Hepatocyte (in vitro differentiated cells): ENCODE results near the gene ALG11.

Source experiments
- EZH2phosphoT487 ChIP-seq: fragments of 200-600 bp; sonication (generic); IDR thresholded peaks from one replicate; pipeline ENCODE4 v1.6.1; 2018; ENCODE audit warnings: antibody characterized with exemption, mild to moderate bottlenecking, low read depth, moderate library complexity; ENCODE audit not compliant: unreplicated experiment, severe bottlenecking
- TF ChIP-seq, protein P1 (sequence below): fragments of 200-600 bp; sonication (generic); IDR thresholded peaks from 2 replicates; pipeline ENCODE4 v1.5.1; 2016; ENCODE audit warnings: antibody characterized with exemption, mild to moderate bottlenecking; ENCODE audit not compliant: poor library complexity

DNA sequence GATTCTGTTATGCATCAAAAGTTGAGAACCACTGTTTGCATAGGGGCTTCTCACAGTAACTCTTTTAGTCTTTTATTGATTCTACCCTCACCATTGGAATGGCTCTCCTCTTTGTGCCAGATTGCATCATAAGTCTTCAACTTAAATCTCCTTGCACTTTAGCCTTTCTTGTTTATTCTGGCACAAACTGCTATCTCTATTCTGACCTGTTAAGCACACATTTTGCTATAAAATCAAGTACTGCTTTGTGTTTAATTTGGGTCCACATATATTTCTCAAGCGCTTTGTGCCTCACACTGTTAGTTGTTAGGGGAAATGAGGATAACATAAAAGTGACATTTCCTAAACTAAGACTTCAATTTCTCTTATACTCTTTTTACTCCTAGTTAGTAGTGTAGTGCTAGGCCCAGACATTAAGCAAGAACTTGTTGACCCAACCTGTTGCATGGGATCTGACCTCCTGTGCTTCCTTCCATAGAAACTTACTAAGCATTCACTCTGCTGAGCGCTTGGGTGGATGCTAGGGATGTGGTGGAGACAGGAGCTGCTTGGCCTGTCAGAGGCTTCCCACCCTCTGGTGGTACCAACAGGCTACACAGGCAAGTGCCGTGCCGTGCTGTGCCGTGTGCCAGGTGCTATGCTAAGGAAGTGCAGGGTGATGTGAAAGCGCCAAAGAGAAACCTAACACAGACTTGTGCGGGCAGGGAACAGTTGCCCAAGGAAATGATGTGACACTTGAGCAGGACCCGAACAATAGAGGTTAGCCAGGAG lies 13.5 kb downstream of the ALG11 start:
- TF ChIP-seq, protein P1, sequence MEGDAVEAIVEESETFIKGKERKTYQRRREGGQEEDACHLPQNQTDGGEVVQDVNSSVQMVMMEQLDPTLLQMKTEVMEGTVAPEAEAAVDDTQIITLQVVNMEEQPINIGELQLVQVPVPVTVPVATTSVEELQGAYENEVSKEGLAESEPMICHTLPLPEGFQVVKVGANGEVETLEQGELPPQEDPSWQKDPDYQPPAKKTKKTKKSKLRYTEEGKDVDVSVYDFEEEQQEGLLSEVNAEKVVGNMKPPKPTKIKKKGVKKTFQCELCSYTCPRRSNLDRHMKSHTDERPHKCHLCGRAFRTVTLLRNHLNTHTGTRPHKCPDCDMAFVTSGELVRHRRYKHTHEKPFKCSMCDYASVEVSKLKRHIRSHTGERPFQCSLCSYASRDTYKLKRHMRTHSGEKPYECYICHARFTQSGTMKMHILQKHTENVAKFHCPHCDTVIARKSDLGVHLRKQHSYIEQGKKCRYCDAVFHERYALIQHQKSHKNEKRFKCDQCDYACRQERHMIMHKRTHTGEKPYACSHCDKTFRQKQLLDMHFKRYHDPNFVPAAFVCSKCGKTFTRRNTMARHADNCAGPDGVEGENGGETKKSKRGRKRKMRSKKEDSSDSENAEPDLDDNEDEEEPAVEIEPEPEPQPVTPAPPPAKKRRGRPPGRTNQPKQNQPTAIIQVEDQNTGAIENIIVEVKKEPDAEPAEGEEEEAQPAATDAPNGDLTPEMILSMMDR: no peak
- TF ChIP-seq EZH2phosphoT487: no peak
